ENCODE data around the gene PAX4.
A peak's percentile ranks its signal among the peaks of the same experiment; 100 is the strongest.
"Not testable (repeated sequence)": the region's sequence is repeated elsewhere in the genome, so short reads cannot be mapped to it uniquely, and the experiment has no call there.

The PAX4 gene

DNA sequence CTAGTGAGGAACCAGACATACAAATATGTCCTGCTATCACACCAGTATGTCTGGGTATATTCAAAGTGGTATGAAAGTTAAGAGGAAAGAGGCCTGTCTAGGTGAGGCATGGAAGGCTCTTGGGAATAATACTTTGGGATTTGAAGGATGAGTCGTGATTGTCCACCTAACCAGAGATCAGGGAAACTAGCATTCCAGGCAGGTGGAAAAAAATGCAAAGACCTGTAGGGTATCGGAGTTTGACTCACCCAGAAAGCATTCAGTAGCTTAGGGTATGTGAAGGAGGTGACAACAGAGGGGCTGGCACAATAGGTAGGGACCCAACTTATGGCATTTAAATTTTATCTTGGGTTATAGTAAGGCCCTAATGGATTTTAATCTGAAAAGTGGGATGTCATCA, 31.6 kb downstream of the PAX4 start:
- no peak for DNase-seq

DNA sequence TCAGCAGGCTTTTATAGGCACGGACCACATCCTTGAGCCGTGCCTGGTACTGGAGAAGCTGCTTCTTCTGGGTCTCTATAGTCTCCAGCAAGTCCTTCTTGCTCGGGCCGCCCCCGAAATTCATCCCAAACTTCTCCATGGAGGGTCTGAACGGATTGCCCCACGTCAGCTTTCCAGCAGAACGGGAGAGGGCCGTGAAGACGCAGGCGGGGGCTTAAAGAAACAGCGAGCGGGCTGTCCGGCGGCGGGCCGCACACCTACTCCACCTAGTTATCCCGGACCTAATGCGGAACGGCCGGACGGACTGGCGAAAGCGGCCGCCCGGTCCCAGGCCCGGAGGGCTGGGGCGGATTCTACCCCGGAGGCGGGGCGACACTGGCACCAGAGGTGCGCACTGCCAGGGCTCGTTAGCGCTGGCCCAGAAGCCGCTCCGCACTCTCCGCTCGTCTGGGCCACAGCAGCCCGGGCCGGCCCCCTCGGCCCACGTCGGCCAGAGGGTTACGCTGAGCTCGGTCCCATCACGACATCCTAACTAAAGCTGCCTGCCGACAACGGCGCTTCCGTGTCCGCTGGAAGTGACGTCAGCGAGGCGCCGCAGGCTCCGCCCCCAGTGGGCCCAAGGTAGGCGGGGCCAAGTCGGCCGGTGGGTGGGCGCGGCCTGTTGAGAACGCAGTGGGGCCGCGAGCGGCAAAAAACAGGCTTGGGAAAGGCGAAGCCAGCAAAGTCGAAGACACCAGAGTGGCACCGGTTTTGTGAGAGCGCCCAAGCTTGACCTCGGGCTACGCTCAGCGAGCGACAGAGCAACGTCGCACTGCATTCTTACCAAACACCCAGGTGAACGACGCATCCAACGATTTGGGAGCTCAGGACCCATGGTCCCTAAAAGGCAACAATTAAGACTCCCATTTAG, 32.6 kb downstream of the PAX4 start, which contains the start of gene GCC1:
Gene GCC1 (minus strand): TSS at position 553 of the 910 bp plus-strand sequence. CDS start 414 bp downstream, at position 139.
- peak; percentile 34 to 95 (median 86) for DNase-seq

DNA sequence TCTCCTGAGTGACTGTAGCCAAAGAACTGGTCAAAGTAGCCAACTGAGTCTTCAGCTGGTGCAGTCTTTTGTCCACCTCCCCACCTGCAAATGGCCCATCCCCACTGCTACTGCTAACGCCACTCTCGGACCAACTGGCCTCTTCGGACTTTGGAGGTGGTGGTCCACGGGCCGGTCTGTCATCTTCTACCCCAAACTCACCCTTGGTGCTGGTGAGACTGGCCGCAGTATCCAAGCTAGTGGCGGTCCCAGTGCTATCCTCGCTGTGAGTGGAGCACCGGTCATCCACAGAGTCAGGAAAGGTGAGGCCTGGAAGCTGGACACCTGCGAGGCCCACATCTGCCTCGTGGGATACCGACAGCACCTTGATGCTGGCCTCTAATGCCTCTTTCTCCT, 33.3 kb downstream of the PAX4 start:
- DNase-seq, result no peak

DNA sequence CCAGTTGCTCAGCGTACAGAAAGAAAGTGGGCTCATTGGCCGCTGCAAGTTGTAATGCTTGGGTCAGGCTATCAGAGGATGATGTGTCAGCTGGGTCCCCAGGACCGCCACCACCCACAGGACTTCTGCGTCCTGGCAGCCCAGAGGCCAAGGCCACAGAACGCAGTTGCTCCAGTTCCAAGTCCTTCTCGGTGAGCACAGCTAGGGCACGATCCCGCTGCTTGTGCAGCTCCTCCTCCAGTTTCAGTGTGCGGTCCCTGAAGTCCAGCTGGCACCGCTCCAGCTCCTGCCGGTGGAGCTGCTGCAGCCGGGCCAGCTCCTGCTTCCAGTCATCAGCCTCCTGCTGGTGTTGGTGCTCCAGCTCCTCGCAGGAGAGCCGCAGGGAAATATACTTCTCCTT, 35.6 kb downstream of the PAX4 start:
- peak in 34 of 58 donors; percentile 3 to 55 (median 22) for DNase-seq

DNA sequence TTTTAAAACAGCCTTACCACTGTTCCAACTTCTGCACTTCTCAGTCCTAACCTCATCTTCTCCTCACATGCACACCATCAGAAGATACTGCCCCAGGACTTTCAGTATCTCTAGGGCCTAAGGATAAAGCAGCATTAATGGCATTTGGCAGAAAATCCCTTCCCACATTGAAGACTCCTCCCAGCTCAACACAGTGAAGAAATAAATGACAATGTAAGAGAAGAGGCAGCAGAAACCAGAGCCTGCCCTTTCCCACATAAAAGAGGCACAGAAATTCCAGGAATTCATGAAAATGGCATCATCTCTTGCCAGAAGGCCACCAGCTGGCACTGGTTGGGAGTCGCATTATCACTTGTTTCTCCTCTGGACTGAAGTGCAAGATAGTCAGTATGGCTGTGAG, 36.2 kb downstream of the PAX4 start:
- no peak for DNase-seq

DNA sequence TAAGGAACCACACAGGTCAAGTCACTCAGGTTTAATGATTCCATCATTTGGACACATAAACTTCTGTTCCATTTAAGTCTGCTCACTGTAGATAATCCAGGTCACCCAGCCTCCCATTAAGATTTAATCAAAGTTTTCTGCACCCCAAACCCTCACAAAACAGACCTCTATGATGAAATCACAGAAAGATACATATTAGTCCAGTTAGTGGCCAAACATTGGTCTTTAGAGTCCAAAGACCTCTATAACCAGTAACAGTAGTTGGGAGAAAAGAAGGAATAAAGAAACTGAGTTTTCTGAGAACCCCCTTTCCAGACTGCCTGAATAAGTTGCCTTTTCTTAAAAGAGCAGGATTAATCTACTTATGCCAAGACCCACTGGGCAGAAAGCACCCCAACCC, 37.3 kb downstream of the PAX4 start:
- no peak for DNase-seq

DNA sequence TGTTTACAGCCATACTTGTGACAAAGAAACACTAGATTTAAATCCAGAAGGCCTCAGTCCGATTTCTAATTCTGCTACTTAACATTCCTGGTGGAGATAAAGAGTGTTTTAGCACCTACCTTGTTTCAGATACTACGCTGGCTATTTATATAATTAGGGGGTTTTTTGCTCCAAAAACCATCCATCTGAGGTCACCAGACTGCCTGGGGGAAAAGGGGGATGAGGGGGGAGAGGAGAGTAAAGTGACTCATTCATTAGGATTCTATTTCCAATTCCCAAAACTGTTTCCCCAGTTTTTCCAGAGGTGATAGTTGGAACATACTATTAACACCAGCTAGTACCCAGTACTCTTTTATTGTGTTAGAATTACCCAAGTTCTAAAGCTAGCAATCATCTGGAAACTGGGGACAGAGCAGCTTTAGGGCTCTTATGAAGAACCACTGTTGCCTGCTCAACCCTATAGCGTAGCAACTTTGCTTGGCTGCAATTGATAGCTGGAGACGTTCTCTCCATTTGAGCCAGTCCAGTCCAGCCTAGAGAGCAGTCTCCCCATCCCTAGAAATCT, 39.1 kb downstream of the PAX4 start:
- no peak for DNase-seq

DNA sequence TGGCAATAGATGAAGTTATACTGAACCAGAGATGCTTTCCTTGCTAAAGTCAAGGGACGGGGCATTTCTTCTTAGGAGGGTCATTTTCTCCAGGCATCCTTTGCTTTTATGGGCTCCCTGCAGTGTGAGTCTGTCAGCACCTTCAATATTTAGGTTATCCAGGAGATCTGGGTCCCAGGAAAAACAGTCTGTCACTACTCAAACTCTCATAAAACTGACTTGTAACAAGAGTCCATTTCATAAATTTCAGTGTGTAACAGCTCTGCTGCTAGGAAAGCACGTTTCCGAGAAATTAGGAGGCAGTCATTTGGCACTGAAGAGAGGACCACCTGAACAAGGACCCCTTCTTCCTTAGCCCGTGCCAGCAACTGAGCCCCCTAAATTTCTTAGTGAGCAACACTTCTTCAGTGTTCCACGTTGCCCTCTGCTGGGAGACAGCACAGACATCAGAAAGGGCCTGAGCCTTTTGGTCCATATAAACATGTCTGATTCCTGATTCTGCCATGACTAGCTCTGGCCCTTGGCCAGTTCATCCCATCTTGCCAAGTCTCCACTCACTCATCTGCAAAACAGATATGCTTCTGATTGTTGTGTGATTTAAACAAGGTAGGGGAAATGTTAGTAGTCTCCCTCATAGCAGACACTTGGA, 39.8 kb downstream of the PAX4 start:
- peak in 1 of 58 donors; percentile 19 for DNase-seq

DNA sequence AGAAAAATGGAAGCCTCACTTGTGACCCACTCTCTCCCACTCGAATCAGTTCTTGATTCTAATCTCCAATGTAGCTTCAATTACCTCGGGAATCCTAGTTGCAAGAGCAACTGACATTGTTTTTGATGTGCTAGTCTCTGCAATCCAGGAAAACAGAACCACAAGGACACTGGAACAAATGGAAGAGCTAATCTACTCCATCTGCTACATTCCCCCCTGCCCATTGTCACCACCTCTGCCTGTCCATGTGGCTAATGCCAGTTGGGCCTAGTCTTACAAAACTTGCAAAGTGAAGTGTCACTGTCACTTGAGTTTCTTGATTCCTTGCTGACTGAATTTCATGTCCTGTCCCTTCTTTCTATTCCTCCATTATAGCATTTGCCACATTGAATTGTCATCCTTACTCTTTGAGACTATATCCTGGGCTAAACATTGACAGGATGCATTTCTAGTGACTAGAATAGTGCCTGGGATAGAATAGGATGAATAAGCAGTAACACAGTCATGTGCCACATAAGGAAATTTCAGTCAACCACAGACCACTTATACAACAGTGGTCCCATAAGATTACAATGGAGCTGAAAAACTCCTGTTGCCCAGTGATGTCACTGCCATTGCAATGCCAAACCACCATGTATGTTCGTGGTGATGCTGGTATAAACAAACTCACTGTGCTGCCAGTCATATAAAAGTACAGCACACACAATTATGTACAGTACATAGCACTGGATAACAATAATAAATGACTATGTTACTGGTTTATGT, 46.0 kb downstream of the PAX4 start:
- no peak for DNase-seq

DNA sequence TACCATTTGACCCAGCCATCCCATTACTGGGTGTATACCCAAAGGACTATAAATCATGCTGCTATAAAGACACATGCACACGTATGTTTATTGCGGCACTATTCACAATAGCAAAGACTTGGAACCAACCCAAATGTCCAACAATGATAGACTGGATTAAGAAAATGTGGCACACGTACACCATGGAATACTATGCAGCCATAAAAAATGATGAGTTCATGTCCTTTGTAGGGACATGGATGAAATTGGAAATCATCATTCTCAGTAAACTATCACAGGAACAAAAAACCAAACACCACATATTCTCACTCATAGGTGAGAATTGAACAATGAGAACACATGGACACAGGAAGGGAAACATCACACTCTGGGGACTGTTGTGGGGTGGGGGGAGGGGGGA, 49.9 kb downstream of the PAX4 start:
- not testable (repeated sequence) for DNase-seq

DNA sequence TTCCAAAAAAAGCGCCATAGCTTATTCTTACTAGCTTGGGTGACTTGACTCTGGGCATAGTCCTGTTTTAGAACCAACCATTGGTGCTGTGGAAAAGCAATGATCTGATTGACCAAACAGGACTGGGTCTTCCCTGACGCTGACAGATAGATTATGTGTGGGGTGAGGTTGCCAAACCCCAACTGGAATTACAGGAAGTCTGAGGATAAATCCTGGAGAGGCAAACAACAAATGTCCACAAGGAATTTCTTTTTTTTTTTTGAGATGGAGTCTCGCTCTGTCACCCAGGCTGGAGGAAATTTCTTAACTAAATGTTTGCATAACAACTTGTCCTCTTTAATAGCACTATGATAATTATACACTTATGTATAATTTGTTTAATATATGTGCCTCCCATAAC, 51.7 kb downstream of the PAX4 start:
- no peak for DNase-seq

Data from anterior cingulate cortex (tissue), 58 donors.